Stimulated activated CD4-positive, alpha-beta T cell treated with anti-CD3 and anti-CD28 coated beads, TNF-alpha, amount 100 ng/mL, for 24 hours (primary cell): ENCODE measurements around the gene FANCG.

Experiments used
- DNase-seq, 3 experiments: peaks; one replicate each; pipeline ENCODE4 v3.0.0-alpha.2; 2020; ENCODE audit warnings: low read depth in 3 of 3

Gene FANCG

DNA sequence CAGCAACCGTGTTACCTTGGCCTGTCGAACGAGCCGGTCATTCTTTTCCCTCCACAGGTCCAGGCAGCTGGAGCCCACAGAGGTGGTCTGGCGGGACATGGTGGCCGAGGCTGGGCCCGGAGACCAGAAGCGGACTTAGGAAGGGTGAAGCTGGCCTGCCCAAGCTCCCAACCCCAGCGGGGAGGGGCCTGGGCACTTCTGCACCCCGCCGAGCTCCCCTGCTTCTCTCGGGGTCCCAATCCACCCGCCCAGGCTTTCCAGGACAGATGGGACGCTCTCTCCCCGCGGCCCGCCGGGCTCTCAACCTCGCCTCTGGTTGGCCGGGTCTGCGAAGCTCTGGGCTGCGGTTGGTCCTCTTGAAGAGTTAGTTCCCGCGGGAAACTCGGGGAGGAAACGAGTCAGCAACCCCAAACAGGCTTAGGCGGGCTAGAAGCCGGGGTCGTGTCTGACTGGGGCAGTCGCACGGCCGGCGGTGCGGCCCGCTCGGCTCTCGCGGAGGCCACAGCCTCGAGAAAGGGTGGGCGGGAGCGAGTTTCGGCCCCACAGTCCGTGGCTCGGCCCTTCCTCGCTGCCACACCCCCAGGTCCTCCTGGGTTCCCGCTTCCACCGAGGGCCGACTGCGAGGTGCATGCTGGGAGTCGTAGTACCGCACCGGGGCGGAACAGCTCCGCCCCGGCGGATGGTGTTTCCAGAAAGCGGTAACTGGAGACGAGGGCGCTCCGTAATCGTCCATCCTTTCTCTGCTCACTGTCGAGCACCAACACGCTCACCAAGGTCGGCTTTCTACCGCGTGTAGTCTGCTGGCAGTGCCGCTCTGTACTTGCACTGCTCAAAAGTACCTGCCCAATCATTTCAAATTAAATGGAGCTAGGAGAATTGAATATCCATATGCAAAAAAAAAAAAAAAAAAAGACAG lies at the start of gene FANCG:
TSS of gene FANCG (minus strand) at position 517 of the 916 bp plus-strand sequence. CDS start at position 99, 418 bp downstream.
- DNase-seq, result peak; percentile 69 to 85 (median 73)

DNA sequence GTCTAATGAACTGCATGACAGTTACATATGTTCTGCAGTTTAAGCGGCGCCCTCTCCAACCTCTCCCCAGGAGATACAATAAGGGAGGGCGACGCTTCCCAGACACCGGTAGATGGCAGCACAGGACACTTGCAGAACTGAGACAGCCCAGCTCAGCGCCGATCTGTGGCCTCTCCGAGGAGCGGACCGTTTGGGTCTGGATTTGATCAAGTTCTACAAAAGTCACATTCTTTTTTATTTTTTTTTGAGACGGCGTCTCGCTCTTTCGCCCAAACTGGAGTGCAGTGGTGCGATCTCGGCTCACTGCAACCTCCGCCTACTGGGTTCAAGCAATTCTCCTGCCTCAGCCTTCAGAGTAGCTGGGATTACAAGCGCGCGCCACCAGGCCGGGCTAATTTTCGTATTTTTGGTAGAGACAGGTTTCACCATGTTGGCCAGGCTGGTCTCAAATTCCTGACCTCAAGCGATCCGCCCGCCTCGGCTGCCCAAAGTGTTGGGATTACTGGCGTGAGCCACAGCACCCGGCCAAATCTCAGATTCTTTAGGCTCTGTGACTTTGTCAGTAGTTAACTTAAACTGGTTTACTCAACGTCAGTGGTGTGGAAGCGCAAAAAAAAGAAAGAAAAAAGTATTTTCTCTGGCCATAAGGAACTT lies 37.3 kb upstream of the FANCG start:
- peak; percentile 76 to 88 (median 77) for DNase-seq

DNA sequence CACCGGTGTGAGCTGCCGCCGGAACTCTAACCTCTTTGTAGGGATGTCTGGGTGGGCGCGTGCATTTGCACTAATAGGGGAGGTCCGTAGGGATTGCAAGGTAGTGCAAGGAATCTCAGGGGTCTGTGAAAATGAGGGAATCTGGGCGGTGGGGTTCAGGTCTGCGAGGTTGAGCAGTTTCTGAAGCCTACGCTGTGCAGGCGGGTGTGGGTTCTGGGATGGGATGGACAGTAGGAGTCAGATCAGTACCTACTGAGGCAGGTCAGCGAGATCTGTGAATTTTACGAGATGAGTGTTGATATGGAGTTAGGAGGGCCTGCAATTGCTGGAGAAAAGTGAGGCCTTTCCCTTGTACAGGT lies 36.8 kb upstream of the FANCG start:
- no peak for DNase-seq

DNA sequence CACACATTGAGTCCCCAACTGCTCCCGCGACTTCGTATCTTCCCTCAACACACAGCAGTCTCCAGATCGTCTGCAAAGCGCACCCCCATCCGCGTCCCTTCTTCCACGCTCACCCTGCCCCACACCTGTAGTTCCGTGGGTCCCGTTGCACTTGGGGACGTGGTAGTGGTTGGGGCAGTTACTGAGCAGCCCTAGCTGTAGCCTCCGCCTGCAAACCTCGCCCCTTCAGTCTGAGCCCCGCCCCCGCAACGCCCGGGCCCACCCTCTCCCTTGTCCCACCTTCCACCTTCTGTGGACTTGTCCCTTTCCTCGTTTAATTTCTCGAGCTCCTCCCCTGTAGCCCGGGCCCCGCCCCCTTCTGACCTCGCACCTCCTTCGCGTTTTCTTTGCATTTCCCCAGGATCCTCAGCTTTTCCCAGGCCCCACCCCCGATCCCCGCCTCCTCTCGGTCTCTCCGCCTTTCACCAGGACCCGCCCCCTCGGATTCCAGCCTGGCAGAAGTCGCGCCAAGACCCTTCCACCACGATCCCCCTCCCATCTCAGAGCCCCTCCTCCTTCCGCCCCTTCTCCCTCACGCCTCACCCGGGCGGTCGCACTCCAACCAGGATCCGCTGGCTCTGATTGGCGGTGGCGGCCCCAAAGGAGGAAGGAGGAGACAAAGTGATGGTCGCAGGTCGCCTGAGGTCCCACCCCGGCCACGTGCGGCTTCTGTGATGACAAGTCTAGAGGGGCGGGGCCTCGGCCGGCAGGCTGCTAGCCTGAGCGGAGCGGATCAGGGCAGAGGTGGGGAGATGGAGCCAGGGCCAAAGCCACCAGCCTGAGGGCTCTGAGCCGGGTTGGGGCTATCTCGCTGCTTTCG lies 36.2 kb upstream of the FANCG start, which contains the start of gene ATOSB:
TSS of gene ATOSB (minus strand) at position 183 of the 859 bp plus-strand sequence. CDS start 7,588 bp downstream, outside the sequence.
- peak; percentile 79 to 92 (median 83) for DNase-seq

DNA sequence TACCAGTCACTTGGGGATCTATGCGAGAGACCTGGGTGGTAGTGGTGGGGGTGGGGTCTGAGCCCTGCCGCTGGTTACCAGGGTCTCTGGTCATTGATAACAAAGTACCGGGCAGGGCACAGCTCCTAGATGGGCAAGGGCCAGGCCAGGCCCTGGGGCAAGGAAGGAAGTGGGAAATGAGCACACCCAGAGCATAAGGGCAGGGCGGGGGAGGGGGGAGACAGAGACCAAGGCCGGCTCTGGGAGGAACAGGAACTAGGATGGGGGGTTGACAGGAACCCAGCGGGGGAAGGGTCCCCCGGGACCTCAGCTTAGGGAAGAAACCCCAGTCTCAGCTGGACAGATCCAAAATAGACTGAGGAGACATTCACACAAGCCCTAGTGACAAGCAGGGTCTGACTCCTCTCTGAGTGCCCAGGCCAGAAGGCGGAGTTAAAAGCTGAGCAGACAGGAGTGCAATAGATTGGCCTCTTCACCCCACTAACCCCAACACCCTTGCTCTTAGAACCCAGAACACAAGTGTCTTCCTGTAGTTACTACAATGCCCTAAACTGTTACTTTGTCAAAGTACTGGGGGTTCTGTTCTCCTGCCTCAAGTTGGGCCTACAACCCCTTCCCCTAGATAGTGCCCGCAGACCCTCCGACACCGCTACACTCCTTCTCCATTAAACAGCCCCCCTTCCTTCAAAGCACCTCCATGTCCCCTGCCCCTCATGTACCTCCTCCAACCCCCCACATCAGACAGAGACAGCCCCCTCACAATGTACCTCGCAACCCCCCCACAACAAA lies 35.3 kb upstream of the FANCG start:
- DNase-seq, result no peak

DNA sequence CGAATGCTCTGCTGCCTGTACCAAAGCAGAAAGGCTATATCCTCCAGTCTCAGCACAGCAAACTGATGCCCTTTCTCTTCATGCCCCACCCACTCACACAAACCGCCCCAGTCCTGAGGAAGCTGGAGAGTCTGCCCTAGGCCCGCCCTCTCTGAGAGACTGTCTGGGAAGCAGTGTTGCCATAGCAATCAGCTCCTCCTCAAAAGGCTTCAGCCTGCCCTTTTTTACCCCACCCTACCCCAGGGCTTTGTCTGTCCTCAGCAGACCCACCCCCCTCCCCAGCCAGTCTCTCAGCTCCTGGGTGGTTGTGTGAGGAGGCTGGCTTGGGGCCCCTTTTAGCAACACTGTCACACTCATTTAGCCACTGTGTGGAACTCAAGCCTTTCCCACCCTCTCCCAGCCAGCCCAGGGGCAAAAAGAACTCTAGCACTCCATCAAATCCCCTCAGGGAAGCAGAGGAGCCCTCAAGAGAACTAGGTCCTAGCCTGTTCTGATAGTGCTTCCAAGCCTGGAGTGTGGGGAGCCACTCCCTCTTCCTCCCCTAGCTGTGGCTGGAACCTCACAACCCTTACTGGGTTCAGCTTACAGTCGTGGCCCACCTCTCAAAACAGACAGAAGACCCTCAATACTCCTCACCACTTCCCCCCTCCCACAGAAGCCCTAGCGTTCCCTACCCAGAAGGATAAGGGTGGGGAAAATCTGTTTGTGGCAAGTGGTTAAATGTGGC lies 34.5 kb upstream of the FANCG start:
- peak in 1 of 3 experiments; percentile 66 for DNase-seq

DNA sequence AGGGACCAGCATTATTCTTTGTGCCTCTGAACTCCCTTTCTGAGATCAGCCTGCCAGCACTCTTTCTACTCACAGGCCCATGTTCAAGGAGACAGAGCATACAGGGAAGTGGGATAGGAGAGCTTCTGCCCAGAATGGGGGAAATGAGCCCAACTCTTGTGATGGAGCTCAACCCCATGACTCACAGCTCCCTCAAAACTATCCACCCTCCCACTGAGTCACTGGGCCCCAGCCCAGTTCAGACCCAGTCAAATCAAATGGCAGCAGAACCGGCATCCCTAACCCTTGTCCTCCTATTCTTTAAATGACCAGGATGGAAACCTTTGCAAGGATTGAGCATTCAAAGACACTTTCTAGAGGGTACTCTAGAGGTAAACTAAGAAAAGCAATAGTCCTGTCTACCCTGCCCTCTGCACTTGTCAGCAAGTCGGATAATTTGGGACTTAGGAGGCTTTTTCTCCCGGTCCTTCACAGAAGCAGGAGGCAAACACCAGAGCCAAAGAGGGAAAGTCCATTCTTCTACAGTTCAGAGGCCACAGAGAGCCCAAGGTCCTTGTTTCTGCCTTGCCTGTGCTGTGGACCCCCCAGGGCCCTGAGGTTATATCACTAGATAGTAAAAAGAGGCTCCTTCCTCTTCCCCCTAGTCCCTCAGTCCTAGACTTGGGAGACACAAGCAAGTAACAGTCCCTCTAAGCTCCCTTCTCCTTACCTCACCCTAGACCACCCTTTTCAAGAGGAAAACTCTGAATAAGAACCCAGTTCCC lies 32.7 kb upstream of the FANCG start:
- DNase-seq, result no peak

DNA sequence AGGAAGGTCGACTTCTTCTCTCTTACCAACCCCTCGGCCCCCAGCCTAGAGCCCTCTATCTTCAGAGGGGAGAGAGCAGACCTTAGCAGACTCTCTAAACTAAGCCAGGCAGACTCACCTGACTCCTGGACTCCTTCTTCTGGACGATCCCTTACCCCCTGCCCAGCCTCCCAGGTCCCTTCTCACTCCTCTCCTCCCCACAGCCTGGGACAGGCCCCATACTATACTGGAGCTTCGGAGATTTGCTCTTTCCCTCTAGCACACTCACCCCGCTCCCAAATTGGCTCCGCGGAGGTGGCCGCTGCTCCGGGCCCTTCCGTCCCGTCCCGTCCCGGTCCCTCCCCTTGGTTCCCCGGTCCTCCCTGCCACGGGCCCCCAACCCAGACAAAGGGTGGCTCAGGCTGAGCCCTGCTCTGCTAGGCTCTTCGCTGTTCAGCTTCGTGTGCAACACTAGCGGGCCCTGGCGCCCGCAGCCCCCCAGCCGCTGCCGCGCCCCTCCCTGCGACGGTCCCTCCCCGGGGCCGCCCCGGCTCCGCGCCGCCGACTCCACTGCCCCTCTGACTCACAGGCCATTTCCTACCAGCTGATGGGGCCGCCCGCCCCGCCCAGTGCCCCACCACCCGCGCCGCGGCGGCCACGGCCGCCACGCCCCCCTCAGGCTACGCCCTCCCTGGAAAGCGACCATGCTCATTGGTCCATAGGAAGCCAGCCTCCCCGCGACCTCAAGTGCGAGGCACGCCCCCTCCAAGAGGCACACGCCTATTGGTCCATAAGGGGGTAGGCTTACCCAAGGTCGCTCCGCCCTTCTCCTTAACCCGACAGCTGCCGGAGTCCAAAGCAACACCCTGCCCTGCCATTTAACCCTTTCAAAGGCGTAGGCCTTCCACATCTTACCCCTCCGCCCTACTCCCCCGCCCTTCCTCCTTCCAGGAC lies 31.5 kb upstream of the FANCG start:
- DNase-seq, result peak; percentile 93 to 96 (median 95)

DNA sequence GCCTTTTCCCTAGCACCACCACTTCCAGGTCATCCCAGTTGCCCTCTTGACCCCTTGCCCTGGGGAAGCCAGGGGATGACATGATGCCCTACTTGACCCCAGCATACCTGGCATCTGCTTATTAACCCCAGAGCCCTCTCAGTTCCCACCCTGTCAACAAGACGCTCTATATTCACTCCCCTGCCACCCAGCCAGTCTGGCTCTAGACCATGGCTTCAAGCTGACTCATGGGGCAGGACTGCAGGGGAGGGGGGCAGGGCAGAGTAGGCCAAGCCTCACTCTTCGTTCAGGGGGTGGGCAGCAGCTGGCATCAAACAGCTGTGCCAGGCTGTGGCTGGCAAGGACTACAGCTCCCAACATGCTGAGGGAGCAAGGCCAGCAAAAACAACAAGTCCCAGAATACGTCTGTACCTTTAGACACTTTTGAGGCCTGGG lies 30.6 kb upstream of the FANCG start:
- no peak for DNase-seq

DNA sequence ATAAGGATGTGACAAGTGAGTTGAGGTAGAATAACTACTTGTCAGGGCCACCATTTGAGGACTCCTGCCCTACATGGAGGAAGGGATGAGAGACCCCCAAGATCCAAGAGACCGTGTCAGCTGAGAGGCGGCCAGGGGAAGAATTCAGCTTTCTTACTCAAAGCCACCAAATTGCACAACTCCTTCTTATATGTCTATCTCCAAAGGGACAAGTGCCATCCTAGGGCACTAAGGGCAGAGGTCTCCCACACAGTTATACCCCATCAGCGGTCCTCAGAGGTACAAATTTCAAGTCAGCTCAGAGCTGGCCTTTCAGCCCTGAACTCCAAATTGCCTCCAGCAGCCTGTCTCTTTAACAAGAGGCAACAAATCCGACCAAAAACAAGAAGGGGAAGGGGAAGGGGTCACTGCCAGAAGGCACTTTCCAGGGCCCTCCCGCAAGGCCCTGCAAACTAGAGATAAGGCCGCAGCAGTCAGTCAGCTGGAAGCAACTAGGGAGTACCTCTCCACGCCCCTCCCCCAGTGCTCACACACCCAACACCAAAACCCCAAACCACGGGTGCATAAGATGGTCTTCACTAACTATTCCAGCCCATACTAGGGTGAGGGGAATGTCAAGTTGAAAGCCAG lies 29.3 kb upstream of the FANCG start:
- no peak for DNase-seq

DNA sequence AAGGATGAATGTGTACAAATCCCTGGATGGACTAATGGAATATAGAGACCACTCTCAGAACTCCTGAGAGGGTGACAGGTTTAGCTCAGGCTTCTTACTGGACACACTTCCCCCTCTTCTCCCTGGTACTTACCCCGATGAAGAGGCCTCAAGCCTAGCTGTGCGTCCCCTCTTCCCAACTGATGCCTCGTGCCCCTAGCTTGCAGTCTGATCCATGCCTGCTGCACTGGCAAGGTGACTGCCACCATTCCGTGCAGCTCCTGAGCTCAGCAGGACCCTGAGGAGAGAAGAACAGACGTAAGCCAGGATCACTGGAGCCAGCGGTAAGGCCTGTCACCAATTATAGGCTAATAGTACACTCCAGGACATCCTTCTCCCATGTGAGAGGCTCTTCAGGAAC lies 28.7 kb upstream of the FANCG start:
- no peak for DNase-seq

DNA sequence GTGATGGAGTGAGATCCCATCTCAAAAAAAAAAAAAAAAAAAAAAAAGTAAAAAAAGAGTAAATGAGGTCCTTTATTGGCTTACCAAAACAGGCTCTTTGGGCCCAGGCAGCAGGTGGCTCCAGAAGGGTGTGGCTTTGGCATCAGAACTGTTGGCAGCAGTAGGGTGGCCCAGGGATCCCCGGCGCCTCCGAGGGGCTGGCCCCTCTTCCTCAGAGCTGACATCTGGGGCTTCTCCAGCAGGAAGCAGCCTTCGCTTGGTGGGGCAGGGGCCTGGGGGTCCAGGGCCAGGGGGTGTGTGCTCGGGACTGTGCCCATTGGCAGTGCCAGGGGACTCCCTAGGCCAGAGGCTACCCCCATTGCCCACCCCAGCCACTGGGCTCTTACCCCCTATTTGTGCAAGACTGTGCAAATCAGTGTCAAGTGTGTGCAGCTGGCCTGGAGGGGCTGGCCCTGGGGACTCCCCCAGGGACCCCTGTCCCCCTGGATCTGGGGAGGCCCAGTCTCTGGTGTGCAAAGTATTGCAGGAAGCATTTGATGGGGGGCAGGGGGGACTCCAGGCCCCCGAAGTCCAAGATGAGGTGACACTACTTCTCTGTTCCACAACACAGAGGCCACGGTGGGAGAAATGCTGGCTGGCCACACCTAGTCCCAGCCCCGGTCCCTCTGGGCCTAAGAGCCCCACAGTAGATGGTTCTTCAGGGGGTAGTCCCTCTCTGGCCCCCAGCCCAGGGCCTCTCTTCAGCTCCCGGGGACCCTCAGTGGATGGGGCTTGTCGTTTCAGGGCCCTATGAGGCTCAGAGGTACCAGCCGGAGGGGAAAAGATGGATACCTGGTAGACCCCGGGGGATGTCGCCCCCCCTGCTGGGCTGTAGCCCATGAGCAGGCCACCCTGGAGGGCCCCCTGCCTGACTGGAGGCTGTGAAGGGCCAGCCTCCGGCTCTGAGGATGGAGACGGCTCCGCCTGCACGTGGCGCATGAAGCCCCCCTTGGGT lies 27.9 kb upstream of the FANCG start:
- DNase-seq, result no peak

DNA sequence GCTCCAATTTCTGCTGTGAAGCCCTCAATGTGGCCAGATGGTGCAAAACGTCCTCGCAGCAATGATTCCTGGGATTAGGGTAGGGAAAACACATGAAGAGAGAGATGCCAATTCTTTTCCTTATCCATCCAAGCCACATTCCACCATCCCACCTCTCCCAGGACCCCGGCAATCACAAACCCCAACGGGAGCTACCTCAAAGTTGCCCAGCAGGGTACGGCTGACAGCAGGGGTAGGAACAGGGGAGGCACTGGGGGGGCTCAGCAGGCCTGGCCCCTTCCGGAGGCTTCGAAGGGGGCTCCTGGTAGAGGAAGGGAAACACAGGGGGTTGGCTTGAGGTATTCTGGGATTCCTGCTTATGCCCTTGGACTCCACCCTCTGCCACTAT lies 26.6 kb upstream of the FANCG start:
- DNase-seq, result no peak

DNA sequence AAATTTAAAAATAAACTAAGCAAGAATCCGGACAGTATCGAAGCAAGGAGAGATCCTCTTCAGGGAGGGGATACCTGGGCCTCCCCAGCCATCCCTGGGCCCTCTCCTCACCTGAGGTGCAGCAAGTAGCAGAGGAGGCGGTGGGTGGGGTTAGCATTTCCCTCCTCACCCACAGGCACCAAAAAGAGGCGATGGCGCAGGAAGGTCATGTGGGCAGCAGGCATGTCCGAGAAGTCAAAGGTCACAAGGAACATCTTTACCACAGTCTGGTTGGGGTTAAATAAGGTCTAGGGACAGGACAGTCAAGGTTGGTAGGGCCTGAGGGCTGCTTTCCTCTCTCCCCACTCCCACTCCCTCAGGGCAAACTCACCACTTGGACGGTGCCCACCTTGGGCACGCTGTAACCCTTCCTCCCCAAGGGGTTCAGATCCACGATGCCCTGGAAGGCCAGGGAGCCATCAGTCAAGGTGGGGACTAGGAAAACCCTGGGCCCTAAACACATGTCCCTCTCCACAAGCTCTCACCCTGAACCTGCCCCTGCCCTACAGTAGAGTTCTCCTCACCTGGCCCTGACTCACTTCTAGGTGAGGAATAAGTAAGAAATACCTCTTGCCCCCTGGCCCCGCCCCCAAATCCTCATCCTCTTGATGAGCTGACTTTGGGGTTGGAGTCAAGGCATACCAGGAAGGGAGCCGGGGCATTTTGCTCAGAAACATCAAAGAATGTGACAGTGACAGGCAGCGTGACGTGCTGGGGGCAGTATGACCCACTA lies 26.0 kb upstream of the FANCG start:
- no peak for DNase-seq

DNA sequence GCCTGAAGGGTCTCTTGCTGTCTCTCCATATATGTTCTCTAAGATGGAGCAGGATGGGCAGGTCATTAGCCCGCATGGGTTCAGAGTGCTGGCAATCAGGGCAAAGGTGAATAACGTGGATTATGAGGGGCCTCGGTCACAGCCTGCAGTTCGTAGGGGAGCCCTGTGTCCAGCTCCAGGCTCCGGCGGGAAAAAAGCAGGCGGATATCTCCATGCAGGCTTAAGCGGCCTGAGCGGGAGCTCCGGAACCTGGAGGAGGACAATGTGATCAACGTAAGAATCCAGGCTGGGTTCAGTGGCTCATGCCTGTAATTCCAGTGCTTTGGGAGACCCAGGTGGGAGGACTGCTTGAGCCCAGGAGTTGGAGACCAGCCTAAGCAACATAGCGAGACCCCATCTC lies 25.4 kb upstream of the FANCG start:
- DNase-seq, result no peak

DNA sequence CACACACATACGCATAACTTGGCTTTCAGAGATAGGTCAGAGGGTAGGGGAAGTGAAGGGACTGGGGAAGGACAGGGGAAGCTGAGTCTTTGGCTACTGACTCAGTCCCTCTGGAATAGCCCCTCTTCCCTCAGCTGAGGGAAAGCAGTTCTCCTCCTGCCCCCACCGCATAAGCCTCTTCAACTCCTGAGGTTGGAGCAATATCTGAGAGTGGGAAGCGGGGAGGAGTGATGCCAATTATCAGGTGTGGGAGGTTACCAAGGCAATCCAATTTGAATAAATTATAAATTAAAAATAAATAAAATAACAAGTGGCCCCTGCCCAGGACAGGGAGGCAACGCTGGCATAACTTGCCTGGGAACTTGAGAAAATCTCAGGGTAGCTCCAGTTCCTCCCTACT lies 24.8 kb upstream of the FANCG start:
- DNase-seq, result no peak
